Measurements from ENCODE around the gene SH3YL1. TPM values are rescaled to one million over a fixed set of nuclear protein-coding genes. Genes with fewer than 3 reads are reported as not detected.
A peak's percentile ranks its signal among the peaks of the same experiment; 100 is the strongest.

The SH3YL1 gene
- total RNA-seq, 6 experiments from 2014 or later = 9.9 to 14.2 (median 12.7) TPM

- Mint-ChIP-seq H3K27me3 (ENCODE audit: insufficient read depth) (peaks cover 10% of the 10 kb centered on the region), H3K36me3 (ENCODE audit: low read depth) (no peaks in the 10 kb centered on the region), H3K4me3 (no peak overlapping the region), H3K9me3 (peaks cover 5% of the 10 kb centered on the region; the same call in 1 of the 2 replicates), H3K27ac (no peak overlapping the region), H3K4me1 (ENCODE audit: low read depth) (no peaks in the 10 kb centered on the region)
- DNase-seq = no peak
- no peak for TF ChIP-seq CTCF (IDR thresholded peaks at IDR 0.05)
Observed at GRCh38 chr2:296354-296753, 32.5 kb upstream of the SH3YL1 start.

- DNase-seq = no peak
- Mint-ChIP-seq H3K27me3 (ENCODE audit: insufficient read depth) (peaks cover 11% of the 10 kb centered on the region), H3K36me3 (ENCODE audit: low read depth) (no peaks in the 10 kb centered on the region), H3K27ac (no peak overlapping the region), H3K9me3 (no peaks in the 10 kb centered on the region), H3K4me1 (ENCODE audit: low read depth) (peaks cover 1% of the 10 kb centered on the region; the same call in 1 of the 2 replicates), H3K4me3 (no peak overlapping the region)
- TF ChIP-seq CTCF (IDR thresholded peaks at IDR 0.05) = no peak
Observed at GRCh38 chr2:295090-295489, 31.3 kb upstream of the SH3YL1 start.

- H3K36me3 Mint-ChIP-seq (ENCODE audit: low read depth) = no peaks in the 10 kb centered on the region
- H3K27me3 Mint-ChIP-seq (ENCODE audit: insufficient read depth) = peaks cover 10% of the 10 kb centered on the region
- DNase-seq = peak; percentile 54
- peaks cover 20% of the 10 kb centered on the region for H3K4me1 Mint-ChIP-seq (ENCODE audit: low read depth)
- TF ChIP-seq CTCF (IDR thresholded peaks at IDR 0.05) = peak; percentile 84
- peak overlapping the region; percentile 88 for H3K4me3 Mint-ChIP-seq
- H3K27ac Mint-ChIP-seq = no peak overlapping the region
- H3K9me3 Mint-ChIP-seq = no peaks in the 10 kb centered on the region
Observed at GRCh38 chr2:290090-290722, 26.4 kb upstream of the SH3YL1 start.

GRCh38 chr2:289362-290089, 25.7 kb upstream of the SH3YL1 start:
- no peaks in the 10 kb centered on the region for H3K9me3 Mint-ChIP-seq
- DNase-seq = no peak
- H3K4me1 Mint-ChIP-seq (ENCODE audit: low read depth) = peaks cover 27% of the 10 kb centered on the region
- H3K27me3 Mint-ChIP-seq (ENCODE audit: insufficient read depth) = peaks cover 10% of the 10 kb centered on the region
- no peak for TF ChIP-seq CTCF (IDR thresholded peaks at IDR 0.05)
- no peaks in the 10 kb centered on the region for H3K36me3 Mint-ChIP-seq (ENCODE audit: low read depth)
- H3K4me3 Mint-ChIP-seq = peak overlapping the region; percentile 88
- no peak overlapping the region for H3K27ac Mint-ChIP-seq

- Mint-ChIP-seq H3K4me1 (ENCODE audit: low read depth) (peaks cover 33% of the 10 kb centered on the region), H3K27me3 (ENCODE audit: insufficient read depth) (peaks cover 10% of the 10 kb centered on the region), H3K4me3 (no peak overlapping the region), H3K9me3 (no peaks in the 10 kb centered on the region), H3K27ac (no peak overlapping the region), H3K36me3 (ENCODE audit: low read depth) (no peaks in the 10 kb centered on the region)
- DNase-seq = no peak
- TF ChIP-seq CTCF (IDR thresholded peaks at IDR 0.05) = no peak
Observed at GRCh38 chr2:288758-289361, 25.0 kb upstream of the SH3YL1 start.
